HG02610 (cell line): ENCODE data around the gene SLC16A5.
"Not testable (repeated sequence)": the region's sequence is repeated elsewhere in the genome, so short reads cannot be mapped to it uniquely, and the experiment has no call there.

Source experiments
- ATAC-seq: cut with Tn5 transposase; IDR thresholded peaks from one replicate; pipeline ENCODE4 v1.9.1; 2021; ENCODE audit warnings: mild to moderate bottlenecking, moderate library complexity; ENCODE audit not compliant: unreplicated experiment

The SLC16A5 gene

DNA sequence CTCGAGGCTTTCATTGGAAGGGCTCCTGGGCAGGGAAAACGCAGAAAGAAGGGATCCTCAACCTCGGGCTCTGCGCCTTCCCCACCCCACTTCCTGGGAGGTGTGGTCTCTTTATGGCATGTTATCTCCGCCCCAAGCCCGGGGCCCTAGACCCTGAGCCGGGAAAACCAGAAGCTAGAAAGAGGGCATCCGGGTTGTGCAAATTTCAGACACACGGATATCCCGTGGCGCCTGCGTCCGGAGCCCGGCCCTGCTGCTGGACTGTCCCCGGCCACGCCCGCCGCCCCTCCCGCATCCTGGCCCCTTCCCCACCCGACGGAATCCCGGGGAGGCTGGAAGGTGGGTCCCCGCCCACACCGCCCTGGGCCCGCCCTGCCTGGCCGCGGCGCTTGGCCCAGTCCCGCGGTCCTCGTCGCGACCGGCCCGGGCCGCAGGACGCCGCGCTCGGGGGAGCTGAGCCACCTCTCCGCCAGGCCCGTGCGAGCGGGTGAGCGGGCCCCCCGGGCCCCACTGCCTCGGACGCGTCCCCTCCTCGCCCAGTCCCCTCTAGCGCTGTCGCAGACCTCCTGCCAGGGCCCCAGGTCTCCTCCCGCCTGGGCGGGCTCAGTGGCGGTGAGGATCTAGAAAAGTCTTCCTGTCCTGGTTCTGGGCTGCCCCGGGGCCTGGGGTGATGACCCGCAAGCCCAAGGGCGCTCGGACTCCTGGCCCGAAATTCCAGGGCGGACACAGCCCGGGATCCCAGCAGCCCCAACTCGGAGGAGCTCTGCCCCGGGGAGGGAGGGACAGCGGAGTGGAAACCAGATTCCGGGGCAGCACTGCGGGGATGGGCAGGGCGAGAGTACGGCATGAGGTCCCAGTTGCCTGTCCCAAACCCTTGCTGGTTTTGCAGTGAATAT is at the start of gene SLC16A5:
Gene SLC16A5 (plus strand): TSS at position 397 of the 896 bp plus-strand sequence. CDS start 5,683 bp downstream, outside the sequence.
- ATAC-seq = no peak

GRCh38 chr17:75039238-75039637 is 48.5 kb upstream of the SLC16A5 start:
- no peak for ATAC-seq

GRCh38 chr17:75041656-75042280 is 46.0 kb upstream of the SLC16A5 start:
- ATAC-seq = no peak

DNA sequence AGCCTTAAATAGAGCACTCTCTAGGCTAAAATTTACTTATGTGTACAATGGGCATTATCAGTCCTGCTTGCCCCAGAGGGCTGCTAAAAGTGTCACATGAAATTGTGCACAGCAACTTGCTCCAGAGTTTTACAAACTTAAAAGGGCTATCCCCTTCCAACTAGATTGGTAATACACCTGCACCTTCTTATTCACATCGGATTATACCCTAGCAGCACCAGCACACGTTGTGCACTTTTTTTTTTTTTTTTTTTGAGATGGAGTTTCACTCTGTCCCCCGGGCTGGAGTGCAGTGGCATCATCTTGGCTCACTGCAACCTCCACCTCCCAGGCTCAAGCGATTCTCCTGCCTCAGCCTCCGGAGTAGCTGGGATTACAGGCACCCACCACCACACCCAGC is 44.0 kb upstream of the SLC16A5 start:
- not testable (repeated sequence) for ATAC-seq

GRCh38 chr17:75044716-75045115 is 43.0 kb upstream of the SLC16A5 start:
- ATAC-seq = no peak

GRCh38 chr17:75045946-75046406 is 41.8 kb upstream of the SLC16A5 start:
- not testable (repeated sequence) for ATAC-seq

- ATAC-seq = peak; percentile 95
Observed at GRCh38 chr17:75046407-75047289, 41.1 kb upstream of the SLC16A5 start, which contains the start of the genes ATP5PD and KCTD2. Gene ATP5PD (minus strand): TSS chr17:75046969. CDS start chr17:75042650, 4,319 bp downstream. Gene KCTD2 (plus strand): TSS chr17:75047225. CDS start chr17:75047251, 26 bp downstream.

DNA sequence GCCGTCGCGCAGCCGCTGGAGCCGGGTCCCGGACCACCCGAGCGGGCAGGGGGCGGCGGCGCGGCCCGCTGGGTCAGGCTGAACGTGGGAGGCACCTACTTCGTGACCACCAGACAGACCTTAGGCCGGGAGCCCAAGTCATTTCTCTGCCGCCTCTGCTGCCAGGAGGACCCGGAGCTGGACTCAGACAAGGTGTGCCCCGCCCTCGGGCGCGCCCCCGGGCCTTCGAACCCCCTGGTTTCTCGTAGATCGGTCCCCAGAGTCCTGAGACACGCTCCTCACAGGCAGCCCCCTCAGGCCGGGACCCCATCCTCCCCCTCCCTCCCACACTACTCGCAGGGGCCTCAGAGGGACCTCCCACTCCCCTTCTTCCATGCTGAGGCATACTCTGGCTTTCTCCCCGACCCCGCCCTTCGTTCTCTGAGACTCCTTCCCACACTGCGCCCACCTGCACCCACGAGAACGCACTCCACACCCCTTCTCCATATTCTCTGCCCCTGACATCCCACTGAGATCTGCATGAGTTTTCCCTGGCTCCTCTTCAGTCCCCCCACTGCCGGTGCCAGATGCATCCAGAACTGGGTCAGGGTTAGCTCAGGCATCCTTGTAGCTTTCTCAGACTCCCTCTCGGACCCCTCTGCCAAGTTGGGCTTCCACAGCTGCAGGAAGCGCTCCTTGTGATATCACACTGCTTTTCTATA is 40.2 kb upstream of the SLC16A5 start:
- ATAC-seq = peak; percentile 13

DNA sequence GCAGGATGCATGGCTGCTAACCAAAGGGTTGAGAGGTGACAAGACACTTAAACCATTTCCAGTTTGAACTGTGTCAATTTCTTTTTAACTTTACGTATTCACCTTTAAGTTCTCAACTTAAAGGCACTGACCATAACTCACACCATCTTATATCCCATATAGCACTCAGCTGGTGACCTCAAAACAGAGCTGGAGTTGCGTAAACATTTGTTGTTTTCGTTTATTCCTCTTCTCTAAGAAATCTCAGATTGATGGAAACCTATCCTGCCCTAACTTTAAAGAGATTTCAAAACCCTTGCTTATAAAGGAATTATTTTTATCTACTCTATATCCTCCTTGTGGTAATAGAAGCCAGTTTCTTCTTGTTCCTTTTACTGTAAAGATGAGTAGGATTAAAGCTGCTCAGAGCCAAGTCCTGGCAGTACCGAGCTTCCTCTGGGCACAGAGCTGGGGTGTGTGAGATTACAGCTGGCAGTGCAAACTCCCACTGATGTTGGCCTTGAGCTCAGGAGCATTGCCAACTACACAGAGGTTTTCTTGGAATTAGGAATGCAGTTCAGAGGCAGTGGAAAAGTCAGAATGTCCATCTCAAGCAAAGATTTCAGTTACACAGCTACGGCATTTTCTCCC is 39.4 kb upstream of the SLC16A5 start:
- ATAC-seq = no peak

- no peak for ATAC-seq
Observed at GRCh38 chr17:75049057-75049456, 38.7 kb upstream of the SLC16A5 start.

- ATAC-seq = no peak
Observed at GRCh38 chr17:75049706-75050105, 38.0 kb upstream of the SLC16A5 start.

- ATAC-seq = no peak
Observed at GRCh38 chr17:75051941-75052340, 35.8 kb upstream of the SLC16A5 start.

DNA sequence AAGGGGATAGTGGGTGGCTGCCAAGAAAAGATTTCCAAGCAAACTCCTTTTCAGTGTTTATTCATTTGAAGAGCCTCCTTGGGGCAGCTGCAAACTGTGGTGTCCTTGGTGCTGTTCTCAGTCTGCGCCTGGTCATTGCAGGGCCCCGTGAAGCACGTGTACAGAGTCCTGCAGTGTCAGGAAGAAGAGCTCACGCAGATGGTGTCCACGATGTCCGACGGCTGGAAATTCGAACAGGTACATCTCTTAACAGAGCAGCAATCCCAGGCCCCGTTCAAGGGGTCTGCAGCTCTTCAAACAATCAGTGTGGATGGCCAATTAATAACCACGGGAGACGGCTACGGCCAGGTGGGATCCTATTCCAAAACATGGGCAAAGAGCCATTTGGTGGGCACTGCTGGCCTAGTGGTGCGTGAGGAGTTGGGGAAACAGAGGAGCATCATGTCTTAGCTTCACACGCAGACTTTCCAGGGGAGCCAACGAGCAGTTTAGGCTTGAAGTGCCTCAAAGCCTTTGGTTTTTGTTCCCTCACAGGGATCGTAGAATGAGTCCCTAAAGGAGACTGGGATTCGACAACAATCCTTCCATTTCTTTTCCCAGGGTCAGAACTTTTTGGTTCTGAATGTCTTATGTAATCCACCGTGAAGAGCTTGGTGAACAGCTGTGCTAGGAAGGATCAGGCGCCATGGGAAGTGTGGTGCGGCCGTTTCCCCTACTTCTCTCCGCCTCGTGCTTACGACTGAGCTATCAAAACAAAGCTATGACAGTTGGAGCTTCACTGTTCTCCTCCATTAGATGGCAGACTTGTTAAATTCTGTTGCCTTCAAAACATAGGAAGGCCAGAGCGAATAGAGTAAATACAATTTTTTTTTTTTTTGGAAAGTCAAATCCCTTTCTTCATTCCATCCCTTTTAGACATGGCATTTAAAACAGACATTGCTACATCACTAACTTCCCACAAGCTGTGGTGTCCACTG is 28.1 kb upstream of the SLC16A5 start:
- no peak for ATAC-seq

- no peak for ATAC-seq
Observed at GRCh38 chr17:75060434-75061054, 27.2 kb upstream of the SLC16A5 start.

GRCh38 chr17:75061055-75061438 is 26.7 kb upstream of the SLC16A5 start:
- no peak for ATAC-seq

- no peak for ATAC-seq
Observed at GRCh38 chr17:75061618-75062017, 26.1 kb upstream of the SLC16A5 start.

DNA sequence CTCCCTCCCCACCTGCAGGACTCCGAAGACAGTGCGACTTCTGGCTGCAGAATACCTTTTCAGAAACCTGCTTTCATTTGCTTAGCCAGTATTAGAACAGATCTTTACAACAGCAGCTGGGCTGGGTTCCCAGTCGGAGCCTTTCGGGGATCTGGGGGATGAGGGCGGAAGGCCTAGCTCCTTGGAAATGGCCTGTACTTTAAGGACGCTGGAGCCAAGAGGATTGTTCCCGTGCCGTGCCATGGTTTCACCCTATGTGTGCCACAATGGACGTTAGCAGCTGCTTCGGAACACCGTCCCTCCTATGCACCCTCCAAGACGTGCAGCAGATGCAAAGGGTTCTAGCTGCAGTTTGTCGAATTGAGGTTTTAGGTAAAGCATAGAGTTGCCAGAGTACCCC is 24.6 kb upstream of the SLC16A5 start:
- no peak for ATAC-seq

DNA sequence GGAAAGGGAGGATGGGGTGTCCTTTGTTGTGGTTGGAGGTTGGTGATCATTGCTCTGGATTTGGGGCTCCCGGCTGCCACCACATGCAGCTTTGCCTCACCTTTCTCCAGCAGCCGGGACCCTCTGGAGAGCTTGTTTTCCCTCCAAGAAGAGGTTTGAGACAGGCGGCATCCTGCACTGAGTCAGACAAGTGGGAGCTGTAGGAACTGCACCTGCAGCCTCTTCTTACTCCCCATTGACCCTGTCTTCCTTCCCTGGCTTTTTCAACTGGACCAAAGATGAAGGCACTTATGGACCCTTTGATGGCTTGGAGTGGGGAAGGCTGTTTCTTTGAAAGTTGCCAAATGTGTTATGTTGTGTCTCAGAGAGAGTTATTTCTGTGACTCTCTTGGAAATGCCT is 24.1 kb upstream of the SLC16A5 start:
- no peak for ATAC-seq
